Brain pericyte (primary cell): ENCODE data around the gene TRAF3IP1.
"Not testable (repeated sequence)": the region's sequence is repeated elsewhere in the genome, so short reads cannot be mapped to it uniquely, and the experiment has no call there.

Experiments
- DNase-seq: peaks from one replicate; pipeline ENCODE4 v3.0.0-alpha.2; 2012; ENCODE audit warnings: low read depth, low spot score

Gene TRAF3IP1

DNA sequence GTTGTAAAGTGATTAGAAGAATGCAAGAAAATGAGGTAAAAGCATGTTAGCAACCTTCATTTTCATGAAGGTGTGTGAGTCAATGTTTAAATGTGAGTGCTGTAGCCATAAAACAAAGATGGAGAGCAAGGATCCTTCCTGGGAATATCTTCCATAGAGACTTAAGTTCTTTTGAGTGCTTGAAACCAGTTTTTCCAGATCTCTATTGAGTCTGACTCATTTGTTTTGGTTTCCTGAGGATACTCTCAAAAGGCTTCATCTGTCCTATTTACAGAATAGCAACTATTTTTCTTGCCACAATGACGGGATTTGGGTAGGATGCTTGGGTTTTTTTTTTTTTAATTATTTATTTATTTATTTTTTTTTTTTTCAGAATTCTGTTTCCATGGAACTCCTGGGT is 60.5 kb downstream of the TRAF3IP1 start:
- no peak for DNase-seq

GRCh38 chr2:238381341-238382115 is 61.2 kb downstream of the TRAF3IP1 start:
- no peak for DNase-seq

- DNase-seq: no peak
Measured at GRCh38 chr2:238382381-238382781, 62.1 kb downstream of the TRAF3IP1 start.

DNA sequence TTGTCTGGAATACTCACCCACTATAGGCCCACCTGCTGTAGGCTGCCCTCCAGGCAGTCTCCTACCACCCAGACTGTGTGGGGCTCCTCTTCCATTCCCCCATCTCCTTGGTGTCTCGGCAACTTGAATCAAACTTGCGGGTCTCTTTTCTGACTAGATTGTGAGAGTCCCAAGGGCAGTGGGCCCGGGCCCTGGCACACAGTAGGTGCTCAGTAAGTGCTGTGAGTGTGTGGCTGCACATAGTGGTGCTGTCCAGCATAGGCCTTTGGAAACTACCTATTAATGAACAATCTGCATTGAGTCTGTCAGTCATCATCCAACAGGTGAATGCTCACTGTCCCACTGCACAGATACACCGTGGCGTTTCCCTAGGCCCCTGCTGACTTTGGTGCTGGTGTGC is 62.8 kb downstream of the TRAF3IP1 start:
- no peak for DNase-seq

DNA sequence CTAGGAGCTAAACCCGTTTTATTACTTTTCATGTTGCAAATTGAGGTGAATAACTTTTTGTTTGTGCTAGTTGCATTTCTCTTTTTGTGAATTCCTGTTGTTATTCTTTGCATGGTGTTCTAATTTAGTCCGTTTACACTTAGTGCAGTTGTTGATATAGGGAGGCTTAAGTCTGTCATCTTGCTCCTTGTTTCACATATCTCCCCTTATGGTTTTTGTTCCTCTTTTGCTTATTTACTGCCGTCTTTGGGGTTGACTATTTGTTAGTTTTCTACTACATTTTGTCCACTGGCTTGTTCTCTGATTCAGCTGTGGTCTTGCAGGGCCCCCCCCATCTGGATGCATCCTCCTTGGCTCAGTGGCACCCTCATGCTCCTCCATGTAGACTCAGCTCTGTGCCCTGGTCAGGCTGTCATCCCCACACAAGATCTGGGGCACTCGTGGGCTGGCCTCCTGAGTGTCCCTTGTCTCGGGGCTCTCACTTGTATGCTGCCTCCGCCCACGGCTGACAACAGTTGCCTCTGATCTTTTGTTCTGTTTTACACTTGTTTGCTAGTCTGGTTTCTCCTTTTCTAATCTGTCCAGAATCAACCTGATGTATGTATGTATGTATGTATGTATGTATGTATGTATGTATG is 63.5 kb downstream of the TRAF3IP1 start:
- no peak for DNase-seq

GRCh38 chr2:238387332-238387731 is 67.0 kb downstream of the TRAF3IP1 start:
- DNase-seq: no peak

DNA sequence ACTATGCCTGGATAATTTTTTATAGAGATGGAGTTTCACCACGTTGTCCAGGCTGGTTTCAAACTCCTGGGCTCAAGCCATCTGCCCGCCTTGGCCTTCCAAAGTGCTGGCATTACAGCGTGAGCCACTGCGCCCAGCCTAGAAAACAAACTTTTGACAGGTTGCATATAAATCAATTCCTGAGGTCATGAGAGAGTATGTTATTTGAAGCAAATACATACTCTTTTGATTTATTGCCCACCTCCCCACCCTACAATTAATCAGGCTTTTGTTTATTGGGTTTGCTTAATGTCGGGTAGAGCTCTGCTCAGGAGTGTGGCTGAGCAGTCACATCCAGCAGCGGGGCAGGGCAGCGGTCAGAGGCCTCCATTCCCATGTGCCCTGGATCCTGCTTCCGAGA is 68.5 kb downstream of the TRAF3IP1 start:
- no peak for DNase-seq

- no peak for DNase-seq
Measured at GRCh38 chr2:238389988-238390589, 69.8 kb downstream of the TRAF3IP1 start.

DNA sequence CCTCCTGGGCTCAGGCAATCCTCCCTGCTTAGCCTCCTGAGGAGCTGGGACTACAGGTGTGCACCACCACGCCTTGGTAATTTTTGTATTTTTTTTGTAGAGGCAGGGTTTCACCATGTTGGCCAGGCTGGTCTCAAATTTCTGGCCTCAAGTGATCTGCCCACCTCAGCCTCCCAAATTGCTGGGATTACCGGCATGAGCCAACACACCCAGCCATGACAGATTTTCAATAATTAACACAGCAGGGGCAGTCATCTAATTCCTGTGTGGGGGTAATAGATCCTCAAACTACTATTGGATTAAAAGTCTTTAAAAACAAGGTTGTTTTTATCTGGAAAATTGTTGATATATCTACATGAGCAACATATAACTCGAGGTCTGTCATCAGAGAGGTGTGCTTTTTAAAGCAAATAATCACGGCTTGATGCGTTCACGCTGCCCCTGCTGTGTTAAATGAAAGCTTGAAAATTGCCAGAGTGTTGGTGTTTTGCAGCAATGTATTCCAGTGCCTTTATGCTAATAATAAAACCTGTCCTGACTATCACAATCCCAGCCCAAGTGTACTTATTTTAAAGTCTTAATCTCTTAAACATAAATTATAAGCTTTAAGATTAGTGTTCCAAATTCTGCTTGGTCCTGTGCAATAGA is 70.8 kb downstream of the TRAF3IP1 start:
- no peak for DNase-seq

DNA sequence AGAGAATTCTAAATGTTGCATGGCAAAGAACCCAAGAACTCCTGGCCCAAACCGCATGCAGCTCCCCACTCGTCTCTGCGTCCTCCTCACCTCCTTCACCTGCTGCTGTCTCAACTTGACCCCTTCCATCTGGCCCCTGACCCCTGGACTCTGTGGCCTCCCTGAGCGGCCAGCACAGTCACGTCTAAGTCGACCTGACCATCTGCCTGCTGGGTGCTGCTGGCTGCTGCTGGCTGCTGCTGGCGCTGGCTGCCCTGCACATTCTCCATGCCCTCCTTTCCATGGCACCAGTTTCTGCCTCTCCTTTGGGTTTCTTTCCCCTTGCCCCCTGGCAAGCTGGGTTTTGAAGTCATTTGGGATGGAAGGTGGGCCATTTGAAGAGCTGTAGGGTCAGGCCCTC is 76.3 kb downstream of the TRAF3IP1 start:
- DNase-seq: no peak

DNA sequence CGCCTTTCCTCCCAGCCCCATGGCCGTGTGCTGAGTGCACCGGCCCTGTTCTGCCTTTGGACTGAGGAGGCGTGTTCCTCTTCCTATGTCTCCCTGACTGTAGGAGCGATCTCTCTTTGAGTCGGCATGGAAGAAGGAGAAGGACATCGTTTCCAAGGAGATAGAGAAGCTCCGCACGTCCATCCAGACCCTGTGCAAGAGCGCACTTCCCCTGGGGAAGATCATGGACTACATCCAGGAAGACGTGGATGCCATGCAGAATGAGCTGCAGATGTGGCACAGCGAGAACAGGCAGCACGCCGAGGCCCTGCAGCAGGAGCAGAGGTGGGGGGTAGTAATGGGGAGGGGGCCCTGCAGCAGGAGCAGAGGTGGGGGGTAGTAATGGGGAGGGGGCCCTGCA is 77.0 kb downstream of the TRAF3IP1 start:
- DNase-seq: no peak

DNA sequence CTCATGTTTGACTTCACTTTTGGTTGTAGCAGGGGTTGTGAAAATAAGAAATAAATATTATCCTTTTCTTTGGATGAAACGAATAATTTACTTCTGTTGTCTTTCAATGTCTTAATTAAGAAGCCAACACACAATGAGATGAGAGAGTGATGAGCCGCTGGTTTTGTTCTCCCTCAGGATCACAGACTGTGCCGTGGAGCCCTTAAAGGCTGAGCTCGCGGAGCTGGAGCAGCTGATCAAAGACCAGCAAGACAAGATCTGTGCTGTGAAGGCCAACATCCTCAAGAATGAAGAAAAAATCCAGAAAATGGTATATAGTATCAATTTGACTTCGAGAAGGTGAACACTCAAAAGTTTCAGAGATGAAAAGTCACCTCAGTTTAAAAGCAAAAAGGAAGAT is 78.3 kb downstream of the TRAF3IP1 start:
- no peak for DNase-seq

- DNase-seq: no peak
Measured at GRCh38 chr2:238399094-238399493, 78.8 kb downstream of the TRAF3IP1 start.

- DNase-seq: no peak
Measured at GRCh38 chr2:238401551-238401950, 81.2 kb downstream of the TRAF3IP1 start.

- DNase-seq: no peak
Measured at GRCh38 chr2:238403632-238404405, 83.5 kb downstream of the TRAF3IP1 start.

GRCh38 chr2:238404406-238405216 is 84.3 kb downstream of the TRAF3IP1 start:
- DNase-seq: no peak

GRCh38 chr2:238405217-238405555 is 84.9 kb downstream of the TRAF3IP1 start:
- not testable (repeated sequence) for DNase-seq

DNA sequence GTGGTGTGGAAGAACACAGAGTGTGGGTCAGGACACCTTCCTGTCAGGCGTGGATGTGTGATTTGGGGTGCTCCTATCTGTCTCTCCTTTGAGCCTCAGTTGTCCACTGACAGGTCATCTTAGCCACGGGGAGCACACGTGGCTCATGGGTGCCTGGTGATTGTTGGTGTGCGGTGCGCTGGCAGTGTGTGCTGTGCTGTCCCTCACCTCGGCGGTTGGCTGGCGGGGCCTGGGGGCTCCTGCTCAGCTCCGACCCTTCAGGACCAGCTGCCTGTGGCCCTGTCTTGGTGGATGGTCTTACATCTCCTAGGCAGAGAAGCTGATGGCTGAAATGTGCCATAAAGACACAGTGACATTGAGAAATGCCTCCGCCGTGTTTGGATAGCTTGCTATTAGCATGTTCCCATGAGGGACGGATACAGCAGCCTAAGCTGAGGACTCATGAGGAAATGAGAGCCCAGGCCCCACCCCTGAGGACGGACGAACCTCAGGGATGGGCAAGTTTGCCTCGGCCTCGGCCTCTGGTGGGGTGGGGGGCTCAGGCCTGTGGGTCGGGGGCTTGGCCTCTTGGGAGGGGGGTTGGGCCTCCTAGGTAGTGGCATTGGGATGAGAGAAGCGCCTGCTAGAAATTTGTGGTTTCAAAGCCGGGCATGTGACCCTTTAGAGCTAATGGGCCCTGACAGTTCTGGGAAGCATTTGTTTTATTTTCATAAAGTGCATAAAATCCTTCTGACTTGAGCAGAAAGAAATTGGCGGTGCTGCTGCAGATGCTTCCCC is 86.1 kb downstream of the TRAF3IP1 start:
- DNase-seq: no peak

GRCh38 chr2:238406998-238407285 is 86.6 kb downstream of the TRAF3IP1 start:
- no peak for DNase-seq

DNA sequence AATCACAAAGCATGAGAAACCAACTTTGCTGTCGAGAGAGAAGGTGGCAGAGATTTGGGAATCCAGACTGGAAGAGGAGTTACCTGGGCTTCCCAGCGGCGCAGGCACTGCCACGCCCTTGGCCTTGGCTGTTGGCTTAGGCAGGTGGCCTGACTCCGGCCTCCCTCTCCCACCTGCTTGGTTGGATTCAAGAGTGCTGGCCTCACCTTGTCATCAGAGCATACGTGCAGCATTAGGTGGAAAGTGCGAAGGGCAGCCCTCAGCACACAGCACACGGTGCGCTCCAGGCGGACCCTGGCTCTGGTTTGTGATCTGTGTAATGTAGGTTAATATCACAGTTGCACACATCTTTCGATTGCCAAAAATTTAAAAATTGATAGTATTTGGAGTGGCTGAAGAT is 87.2 kb downstream of the TRAF3IP1 start:
- no peak for DNase-seq
